Eye (tissue), 1 donor: Measurements from ENCODE around the gene TSPAN14.
A peak's percentile ranks its signal among the peaks of the same experiment; 100 is the strongest.

ENCODE experiments used
- DNase-seq: peaks from one replicate; pipeline ENCODE4 v3.0.0-alpha.2; 2015

TSPAN14 gene

DNA sequence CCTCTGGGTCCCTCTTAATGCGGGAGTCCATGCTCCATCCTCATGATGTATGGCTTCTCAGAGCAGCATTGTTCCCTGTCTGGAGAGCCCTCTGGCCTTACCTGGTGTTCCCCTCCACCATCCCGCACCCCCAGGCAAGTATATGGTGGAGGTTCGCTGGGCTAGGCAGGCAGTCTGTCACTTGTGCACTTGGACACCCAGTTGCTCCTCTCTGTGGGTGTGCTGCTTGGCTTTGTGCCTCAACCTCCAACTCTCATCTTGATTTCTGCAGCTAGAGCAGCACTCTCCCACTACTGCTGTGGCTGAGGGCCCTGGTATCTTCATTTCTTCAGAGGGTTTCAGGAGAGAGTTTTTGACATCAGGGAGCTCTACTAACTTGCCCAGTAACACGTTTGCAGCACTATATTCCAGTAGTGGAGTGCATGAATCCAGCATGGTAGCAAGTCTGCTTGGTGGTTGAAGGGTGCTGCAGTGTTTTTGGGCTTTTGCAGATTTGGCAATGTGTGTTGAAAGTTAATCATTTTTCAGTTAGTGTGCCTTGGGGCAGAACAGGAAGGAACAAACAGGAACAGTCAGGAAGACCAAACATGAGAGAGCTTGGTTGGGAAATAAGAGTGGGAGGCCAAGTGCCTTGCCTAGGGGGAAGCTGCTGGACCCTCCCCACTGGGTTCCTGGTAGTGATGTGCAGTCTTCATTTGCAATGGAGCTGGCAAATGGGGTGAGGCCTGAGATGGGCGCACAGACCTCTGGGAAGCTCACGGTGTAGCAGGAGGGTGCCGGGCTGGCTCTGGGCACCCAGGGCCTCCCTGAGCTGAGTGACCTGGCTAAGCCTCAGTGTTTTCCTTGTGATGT lies 37.4 kb downstream of the TSPAN14 start:
- no peak for DNase-seq

DNA sequence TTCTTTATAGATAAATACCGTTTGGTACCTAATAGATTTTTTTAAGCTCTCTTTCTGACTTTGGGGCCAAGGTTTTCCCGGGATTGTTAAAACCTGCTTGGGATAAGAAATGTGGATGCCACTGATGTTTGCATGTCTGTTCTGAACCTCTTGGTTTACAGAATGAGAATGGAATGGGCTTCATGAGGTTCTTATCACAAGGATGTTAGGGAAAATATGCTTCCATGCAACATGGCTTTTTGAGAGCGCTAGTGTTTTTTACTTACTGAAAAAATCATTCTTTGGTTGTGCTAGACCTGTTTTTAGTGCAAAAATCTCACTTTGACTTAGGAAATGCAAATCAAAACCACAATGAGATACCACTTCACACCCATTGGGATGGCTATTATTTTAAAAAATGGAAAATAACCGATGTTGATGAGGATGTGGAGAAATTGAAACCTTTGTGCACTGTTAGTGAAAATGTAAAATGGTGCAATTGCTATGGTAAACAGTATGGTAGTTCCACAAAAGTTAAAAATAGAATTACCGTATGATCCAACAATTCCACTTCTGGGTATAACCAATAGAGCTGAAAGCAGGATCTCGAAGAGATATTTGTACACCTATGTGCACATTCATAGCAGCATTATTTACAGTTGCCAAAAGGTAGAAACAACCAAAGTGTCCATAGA lies 38.9 kb downstream of the TSPAN14 start:
- DNase-seq, result no peak

DNA sequence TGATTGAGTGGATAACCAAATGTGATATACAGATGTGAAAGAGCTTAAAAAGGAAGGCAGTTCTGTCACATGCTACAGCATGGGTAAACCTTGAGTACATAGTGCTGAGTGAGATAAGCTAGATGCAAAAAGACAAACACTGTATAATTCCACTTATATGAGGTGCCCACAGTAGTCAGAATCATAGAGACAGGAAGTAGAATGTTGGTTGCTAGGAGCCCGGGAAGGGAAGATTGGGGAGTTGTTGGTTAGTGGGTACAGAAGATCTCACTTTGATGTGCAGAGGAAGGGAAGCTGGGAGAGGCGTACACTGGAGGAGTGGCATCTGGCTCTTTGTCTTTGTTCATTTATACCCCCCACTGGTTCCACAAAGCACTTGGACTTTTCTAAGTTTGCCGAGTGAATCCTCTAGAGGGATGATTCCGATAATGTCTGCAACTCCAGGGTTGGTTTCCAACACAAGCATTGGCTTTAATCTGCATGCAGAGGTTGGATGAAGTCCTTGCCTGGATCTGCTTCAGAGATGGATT lies 39.5 kb downstream of the TSPAN14 start:
- DNase-seq, result peak; percentile 72

DNA sequence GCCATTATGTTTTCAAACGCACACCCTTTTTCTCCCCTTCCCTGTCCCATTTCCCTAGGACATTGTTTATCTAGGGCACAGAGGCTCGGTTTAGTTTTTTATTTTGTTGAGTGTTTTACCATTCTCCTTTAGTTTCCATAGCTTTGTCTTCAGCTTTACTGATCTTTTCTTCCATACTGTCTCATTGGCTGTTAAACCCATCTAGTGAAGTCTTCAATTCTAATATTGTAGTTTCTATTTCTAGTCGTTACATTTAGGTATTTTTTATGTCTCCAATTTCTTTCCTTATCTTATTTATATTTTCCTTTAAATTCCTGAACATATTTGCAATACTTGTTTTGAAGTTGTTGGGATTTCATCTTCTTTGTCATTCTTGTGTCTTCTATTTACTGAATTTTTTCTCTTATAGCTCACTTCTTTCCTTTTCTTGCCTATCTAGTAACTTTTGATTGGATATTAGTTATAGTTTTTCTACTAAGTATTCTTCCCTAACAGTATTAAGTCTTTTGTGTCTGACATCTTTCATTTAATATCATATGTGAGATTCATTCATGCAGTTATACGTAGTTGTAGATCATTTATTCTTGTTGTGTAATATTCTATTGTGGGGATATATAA lies 42.6 kb downstream of the TSPAN14 start:
- DNase-seq, result no peak

DNA sequence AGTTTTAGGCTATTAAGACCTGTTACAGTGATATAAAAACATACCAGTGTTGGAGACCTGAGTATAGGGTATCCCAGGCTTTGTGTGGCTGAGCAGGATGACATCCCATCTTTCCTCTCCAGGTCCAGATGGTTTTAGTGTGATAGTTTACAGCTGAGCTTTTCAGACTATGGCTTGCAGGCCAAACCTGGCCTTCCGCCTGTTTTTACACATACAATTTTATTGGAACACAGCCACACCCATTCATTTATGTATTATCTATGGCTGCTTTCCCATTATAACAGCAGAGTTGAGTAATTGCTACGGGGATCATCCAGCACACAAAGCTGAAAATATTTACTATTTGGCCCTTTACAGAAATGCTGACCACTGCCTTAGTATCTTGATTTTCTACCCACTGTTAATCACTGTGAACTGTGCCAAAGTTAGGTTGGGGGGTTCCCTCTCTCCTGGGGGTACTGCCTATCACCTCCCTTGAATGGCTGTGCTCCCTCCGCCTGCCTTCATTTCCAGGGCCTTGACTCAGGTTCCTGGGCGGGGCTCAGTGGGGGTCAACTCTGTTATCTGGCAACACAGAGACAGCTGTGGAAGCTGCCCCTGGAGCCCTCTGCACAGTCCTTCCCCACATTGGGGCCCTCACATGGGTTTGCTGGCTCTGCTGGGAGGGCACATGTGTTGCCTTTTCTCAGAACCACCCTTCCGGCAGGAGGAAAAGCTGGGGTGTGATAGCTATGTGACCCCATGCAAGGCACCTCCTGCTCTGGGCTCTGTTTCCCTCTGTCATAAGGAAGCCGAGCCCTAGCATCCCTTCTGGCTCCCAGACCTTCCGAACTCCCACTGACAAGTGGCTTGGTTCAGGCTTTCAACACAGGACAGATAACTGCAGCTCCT lies 43.3 kb downstream of the TSPAN14 start:
- DNase-seq, result peak; percentile 49

DNA sequence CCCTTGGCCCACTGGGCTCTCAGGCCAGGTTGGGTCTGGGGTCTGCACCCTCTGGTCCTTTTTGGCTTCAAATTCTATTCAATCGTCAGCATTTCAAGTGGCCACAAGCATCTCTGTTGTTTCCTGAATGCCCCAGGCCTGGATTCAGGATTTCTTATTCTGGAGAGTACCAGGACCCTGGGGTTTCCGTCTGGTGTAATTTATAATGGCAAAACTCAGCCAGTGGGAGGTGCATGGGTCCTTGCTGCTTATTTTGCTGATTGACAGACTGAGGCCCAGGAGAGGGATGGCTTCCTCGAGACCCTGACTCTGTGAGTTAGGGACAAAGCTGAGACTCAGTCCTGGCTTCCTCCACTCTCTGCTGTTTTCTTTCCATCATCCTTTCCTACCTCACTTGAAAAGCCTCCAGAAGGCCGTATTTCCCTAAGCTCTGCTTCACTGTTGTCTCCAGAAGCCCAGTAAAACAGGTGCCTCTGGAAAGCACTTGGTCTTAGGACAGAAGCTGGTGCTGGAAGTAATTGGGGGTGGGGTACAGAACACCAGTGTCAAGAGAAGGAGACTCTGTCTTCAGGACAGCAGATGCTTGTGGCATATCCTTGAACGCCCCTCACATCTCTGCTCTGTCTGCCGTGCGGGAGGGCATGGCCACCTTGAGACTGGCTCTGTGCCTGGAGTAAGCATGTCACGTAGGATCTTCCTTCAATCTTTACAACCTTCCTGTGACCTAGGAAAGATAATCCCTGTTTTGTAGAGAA lies 44.1 kb downstream of the TSPAN14 start:
- peak; percentile 38 for DNase-seq

DNA sequence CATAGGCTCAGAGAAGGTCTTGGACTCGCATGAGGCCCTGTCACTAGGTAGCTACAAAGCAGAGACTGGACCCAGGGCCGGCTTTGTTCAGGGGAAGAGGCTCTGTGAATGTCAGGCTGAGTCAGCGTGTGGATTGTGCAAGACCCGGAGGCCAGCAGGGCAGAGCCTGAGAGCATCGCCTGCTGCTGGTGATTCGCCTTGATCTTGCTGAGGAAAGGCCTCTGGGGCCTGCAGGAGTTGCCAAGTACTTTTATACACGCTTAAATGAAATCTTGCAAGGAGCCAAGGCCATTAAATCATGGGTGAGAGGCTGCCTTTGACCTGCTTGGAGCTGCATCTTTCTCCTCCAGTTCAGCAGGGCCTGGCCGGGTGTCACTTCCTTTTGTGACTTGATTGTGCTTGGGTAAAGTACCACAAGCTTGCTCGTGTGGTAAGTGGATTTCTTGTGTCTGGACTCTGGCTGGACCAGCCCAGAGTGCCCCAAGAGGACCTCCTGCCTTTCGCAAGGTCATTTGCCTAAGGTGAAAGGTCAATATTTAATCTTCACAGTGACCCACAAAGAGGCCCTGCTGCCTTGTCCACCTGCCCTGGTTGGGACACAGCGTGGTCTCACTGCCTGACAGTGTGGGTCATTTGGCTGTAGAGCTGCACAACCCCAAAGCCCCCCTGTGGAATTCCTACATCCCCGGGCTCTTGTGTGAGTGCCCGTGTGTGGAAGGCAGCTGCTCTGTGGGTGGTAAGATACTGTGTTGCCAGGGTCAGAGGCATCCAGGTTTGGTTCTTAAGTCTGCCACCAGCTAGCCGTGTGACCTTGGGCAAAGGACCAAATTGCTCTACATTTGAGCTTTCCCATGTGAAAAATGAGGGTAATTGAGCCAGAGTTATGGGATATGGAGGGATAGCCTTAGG lies 45.0 kb downstream of the TSPAN14 start:
- DNase-seq, result peak; percentile 84

DNA sequence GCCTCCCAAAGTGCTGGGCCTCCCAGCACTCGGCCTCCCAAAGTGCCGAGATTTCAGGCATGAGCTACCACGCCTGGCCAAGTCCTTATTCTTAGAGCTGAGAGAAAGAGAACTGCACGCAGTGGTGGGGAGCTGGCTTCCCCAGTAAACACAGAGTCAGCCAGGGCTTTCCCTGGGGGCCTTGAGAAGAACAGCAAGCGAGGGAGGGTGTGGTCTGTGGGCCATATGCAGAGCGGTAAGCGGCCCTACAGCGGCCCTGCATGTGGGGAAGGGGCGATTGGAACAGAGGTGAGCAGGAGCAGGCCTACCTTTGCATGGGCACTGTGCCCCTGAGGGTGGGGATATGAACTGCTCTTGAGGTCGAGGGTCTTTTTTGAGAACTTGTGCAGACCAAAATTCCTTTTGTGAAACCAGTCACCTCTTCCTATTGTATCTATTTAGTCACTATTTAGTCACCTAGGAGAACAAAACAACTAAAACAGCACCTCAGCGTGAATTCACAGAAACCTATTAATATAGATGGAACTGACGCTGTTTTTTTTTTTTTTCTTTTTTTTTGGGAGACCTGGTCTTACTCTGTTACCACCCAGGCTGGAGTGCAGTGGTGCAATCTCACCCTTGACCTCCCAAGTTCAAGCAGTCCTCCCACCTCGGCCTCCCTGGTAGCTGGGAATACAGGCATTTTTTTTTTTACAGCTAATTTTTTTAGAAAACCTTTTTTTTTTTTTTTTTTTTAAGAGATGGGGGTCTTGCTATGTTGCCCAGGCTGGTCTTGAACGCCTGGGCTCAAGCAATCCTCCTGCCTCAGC lies 46.7 kb downstream of the TSPAN14 start:
- DNase-seq, result no peak

DNA sequence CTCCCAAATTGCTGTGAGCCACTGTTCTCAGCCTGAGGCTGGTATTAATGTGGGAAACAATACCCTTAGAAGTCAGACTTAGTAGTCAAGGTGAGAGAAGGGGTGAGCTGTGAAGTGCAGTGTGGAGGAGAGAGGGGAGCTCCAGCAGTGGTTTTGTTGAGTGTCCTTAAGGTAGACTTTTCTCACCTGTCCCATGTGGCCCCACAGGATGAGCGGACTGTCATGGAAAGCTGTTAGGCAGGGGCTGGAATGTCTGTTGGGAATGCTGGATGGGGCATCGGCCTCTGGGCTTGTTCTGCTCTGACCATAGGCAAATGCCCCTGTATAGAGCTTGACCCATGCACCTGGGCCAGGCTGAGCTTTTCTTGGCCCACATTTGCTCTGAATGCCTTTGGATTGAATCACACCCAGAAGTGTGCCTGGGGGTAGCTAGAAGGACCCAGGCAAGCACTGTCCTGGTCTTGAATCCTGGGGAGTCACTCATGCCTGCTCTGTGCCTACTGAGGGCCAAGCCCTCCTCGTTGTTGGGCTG lies 47.3 kb downstream of the TSPAN14 start:
- DNase-seq, result no peak

DNA sequence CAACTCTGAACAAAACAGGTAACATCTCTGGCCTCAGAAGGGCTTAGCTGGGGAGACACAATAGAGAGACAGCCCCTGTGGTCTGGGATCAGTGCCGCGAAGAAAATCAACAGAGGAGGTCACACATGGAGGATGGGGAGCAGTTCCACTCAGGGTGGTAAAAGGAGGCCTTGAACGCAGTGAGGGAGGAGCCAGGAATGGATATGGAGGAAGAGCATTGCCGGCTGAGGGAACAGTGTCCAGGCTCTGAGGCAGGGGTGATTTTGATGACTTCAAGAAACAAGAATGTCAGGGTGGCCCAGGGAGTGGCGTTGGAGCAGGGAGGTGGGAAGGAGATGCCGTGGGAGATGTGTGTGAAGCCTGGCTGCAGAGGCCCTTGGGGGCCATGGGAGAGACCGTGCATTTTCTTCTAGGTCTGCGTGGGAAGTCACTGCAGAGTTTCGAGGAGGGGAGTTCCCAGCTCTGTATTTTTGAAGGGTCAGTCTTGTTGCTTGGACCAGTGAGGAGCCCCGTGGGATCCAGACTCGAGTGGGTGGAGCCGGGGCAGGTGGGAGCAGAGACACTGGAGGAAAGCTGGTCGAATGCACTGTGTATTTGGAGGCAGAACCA lies 47.9 kb downstream of the TSPAN14 start:
- no peak for DNase-seq

DNA sequence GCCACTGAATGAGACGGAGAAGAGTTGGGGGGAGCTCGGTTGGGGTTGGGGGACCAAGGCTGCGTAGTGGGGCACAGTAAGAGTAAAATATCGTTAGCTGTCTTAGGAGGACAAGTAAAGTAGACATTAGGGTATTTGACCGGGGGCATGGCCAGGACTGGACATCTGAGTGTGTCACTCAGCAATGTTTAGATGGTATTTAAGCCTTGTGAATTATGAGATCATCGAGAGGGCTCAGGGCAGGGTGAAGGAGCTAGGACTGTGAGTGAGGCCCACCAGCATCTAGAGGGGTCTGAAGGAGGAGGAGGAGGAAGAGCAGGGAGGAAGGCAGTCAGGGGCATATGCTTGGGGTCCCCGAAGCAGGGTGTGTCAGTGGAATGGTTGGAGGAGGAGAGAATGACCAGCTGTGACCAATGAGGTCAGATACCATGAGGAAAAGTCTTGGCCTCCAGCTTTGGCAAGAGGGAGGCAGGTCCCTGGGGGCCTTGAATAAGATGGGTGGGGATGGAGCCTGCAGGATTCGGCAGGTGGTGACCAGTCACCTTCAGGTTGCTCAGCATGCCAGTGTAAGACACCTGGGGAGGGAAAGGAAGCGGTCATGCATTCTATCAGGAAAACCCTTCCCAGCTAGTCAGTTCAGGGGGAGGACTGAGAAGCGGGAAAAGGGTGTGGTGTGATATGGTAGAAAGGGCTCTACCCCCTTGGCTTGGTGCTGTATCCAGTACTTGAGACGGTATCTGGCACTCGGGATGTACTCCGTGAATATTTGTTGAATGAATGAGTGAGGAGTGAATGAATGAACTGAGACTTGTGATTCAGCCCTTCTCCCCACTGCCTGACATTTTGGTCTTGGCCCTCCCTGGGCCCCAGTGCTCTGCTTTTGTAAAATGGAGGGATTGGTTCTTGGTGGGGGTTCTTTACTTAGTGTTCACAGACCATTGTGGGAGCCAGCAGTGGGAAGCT lies 48.8 kb downstream of the TSPAN14 start:
- DNase-seq, result no peak

DNA sequence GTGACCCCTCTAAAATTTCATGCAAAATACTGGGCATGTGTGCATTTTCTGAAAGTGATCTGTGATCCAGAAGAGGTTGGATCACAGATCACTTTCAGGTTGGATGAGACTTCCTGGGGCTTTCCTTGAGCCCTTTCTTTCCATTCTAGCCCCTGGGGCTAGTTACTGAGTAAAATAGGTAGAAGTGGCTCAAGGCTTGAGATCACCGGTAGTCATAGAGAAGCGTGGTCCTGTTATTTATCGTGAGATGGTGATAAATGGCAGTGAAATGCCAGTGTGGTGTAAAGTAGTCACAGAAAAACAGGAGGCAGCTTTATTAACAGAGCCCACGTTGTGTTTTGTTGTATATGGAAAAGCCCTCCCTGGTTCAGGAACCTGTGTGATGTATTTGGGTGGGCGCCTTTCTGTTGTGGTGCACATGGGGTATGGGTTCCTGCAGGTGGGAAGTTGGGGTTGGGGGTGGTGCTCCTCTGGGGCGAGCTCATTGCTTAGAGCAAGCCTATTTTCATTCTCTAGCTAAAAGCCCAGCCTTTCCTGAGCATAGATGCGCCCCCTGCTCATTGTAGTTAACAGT lies 49.6 kb downstream of the TSPAN14 start:
- DNase-seq, result no peak

DNA sequence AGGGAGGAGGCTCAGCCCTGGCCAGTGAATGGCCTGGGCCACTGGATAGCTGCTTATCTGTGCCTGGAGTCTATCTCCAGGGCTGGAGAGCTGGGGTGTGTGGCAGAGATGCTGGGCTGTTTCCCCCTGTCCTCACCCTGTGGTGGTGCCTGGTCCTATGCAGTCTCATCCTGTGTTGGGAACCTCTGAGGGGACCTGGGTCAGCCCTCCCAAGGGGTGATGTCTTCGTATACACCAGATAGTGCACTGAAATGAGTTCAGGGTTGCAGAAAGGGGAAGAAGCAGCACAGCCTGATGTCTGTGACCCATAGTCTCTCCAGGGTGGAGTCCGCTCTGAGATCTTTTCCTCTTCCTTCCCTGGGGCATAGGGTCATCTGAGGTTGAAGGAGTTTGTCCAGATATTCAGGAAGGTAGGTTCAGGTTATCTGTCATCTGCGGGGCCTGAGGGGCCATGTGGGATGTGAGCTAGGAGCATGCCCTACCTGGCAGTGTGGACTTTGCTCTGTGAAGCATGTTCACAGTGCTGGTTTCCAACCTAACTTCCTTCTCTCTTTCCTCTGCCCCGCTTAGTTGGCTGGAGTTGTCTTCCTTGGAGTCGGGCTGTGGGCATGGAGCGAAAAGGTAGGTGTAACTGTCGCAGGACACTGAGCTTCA lies 50.2 kb downstream of the TSPAN14 start:
- DNase-seq, result no peak

DNA sequence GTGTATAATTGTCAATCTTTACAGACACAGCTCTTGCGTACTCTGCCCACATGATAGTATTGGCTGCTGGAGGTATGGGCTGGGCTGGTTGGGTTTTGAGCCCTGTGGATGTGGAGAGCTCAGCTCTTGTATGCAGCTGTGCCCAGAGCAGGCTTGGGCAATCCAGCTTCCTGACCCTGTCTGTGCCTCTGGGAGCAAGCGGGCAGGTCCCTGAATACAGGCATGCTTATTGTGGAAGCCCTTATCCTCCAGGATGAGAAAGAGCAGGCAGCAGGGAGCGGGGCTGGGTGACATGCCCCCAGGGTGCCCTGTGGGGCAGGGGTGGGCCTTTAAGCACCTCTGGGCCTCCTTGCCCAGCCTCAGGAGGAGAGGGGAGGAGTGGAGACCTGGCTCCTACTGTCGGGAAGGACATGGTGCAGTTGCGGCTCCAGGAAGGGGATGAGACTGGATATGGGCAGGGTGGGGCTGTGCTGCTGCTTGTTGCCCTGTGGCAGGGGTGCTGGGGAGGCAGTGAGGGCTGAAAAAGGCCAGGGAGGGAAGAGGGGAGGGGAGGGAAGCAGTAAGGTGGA lies 50.9 kb downstream of the TSPAN14 start:
- no peak for DNase-seq

DNA sequence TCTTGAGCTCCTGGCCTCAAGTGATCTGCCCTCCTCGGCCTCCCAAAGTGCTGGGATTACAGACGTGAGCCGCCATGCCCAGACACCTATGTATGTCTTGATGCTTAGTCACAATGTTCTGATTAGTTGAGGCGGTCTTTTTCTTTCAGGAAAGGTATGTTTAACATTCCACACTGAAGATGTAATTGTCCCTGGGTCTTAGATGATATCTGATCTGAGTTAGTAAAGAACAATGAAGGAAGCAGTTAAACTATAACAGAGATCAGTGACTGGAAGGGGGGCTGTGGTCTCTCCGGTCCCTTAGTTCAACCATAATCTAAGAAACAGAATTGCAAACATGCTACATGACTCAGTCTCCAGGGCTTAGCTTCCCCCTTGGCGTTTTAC lies 52.1 kb downstream of the TSPAN14 start:
- no peak for DNase-seq

DNA sequence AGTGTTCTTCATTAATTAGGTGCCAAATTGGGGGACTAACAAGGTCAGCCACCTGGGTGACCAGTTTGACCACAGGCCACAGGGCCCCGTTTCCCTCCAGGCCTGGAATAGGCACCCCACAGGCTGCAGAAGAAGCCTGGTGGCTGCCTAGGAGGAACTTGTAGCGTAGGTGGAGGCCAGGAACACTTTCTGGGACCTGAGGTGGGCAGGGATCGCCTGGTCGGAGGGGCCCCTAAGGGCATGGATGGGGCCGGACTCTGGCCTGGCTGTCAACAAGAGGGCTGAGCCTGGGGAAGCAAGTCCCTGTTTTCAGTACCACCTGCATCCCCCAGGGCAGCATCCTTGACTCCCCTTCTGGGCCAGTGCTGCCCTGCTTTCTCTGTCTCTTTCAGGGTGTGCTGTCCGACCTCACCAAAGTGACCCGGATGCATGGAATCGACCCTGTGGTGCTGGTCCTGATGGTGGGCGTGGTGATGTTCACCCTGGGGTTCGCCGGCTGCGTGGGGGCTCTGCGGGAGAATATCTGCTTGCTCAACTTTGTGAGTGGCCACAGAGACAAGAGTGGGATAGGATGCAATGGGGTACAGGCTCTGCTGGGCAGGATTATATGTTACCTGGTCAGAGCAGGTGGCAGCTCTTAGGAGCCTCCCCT lies 52.9 kb downstream of the TSPAN14 start:
- no peak for DNase-seq
